DND-41 (cell line): ENCODE measurements around the gene OR6B3.

Experiments used
- EZH2 ChIP-seq: IDR thresholded peaks from 3 replicates; pipeline ENCODE4 v1.6.1; 2012; ENCODE audit warnings: borderline replicate concordance, low read depth, mild to moderate bottlenecking, moderate library complexity, low read length, inconsistent platforms; ENCODE audit not compliant: severe bottlenecking
- TF ChIP-seq, protein P1 (sequence below): IDR thresholded peaks from 2 replicates; pipeline ENCODE4 v1.5.1; 2012; ENCODE audit warnings: borderline replicate concordance, low read length, moderate library complexity, mild to moderate bottlenecking; ENCODE audit not compliant: poor library complexity, severe bottlenecking; ENCODE audit errors: extremely low read depth

DNA sequence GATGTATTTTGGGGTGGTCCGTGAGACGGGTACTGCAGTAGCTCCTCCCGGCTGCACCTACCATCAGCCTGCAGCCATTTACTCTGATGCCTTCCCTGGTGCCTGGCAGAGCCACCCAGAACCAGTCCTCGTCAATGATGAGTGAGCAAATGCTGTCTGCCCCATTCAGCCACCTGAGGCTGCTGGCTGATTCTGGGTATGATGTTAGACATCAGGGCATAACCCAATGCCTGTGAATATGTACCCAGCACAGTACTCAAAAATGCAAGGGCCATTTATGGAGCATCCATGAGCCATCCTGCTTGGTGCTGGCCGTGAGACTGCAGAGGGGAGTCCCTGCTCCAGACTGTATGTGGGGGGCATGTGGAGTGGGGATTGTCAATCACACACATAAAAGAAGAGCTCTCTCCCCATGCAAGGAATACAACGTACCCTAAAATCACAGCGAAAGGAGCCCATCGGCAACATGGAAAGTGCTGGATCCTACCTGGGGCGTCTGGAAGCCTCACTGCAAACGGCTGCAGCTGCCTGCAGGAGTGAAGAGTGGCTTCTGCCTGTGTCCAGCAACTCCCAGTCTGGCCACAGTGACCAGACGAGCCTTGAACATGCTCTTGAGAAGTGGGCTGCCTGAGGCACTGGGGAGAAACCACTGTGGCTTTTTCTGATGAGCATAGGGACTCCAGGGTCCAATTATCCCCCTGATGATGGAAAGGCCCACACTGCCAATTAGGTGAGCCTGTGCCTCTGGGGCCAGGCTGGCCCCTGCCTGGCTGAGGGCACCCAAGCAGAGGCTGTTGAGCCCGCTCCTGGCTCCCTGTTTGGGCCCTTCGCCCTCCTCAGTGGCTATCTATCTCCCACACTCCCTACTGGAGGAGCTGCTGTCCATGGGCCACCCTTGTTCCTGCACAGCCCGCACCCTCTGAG is 20.7 kb downstream of the OR6B3 start:
- TF ChIP-seq, protein P1, sequence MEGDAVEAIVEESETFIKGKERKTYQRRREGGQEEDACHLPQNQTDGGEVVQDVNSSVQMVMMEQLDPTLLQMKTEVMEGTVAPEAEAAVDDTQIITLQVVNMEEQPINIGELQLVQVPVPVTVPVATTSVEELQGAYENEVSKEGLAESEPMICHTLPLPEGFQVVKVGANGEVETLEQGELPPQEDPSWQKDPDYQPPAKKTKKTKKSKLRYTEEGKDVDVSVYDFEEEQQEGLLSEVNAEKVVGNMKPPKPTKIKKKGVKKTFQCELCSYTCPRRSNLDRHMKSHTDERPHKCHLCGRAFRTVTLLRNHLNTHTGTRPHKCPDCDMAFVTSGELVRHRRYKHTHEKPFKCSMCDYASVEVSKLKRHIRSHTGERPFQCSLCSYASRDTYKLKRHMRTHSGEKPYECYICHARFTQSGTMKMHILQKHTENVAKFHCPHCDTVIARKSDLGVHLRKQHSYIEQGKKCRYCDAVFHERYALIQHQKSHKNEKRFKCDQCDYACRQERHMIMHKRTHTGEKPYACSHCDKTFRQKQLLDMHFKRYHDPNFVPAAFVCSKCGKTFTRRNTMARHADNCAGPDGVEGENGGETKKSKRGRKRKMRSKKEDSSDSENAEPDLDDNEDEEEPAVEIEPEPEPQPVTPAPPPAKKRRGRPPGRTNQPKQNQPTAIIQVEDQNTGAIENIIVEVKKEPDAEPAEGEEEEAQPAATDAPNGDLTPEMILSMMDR, result no peak
- no peak for TF ChIP-seq EZH2
